A549 treated with CORT108297 at 1 μM for 4 hours (cell line): Measurements from ENCODE around the gene ALX3. TPM values are rescaled to one million over a fixed set of nuclear protein-coding genes. Genes with fewer than 3 reads are reported as not detected.

Source experiments
- total RNA-seq: library from RNA; stranded (reverse); fragments of 200-300 nt; extraction: Qiagen RNA extraction; gene quantifications from 5 replicates; pipeline ENCODE4 v1.2.3, GENCODE V29; 2022

ALX3 gene
- not detected in 5 replicates for total RNA-seq

GRCh38 chr1:110070671-110071242 lies at the start of gene ALX3:
TSS of gene ALX3 (minus strand) at chr1:110070672. CDS start at chr1:110070612, 60 bp downstream.

GRCh38 chr1:110112143-110112542 lies 41.7 kb upstream of the ALX3 start, which contains the start of gene UBL4B:
TSS of gene UBL4B (plus strand) at chr1:110112443. CDS start at chr1:110112535, 92 bp downstream.

GRCh38 chr1:110034451-110035235 lies 35.8 kb downstream of the ALX3 start, which contains the start of gene STRIP1:
TSS of gene STRIP1 (plus strand) at chr1:110034624. CDS start at chr1:110034638, 14 bp downstream.

Other genes with a start within 250 kb of the ALX3 start
- gene CSF1, start 159.8 kb downstream of the ALX3 start, total RNA-seq: 19.9 to 24.6 TPM (median 23.9 TPM) in 5 replicates
- gene AHCYL1, start 85.9 kb downstream of the ALX3 start, total RNA-seq: 47.2 to 54.9 TPM (median 50.7 TPM) in 5 replicates
- gene STRIP1, start 36.0 kb downstream of the ALX3 start, total RNA-seq: 11.6 to 15.3 TPM (median 13.7 TPM) in 5 replicates
- not detected in 5 replicates for gene UBL4B, start 41.8 kb upstream of the ALX3 start, total RNA-seq
- gene SLC6A17, start 79.8 kb upstream of the ALX3 start, total RNA-seq: 4.6 to 7.0 TPM (median 5.8 TPM) in 5 replicates
- 2.5 to 4.4 TPM (median 3.9 TPM) in 5 replicates for gene KCNC4, start 139.6 kb upstream of the ALX3 start, total RNA-seq